Activated CD8-positive, alpha-beta memory T cell treated with anti-CD3 and anti-CD28 coated beads, Interleukin-2, amount 50 U/mL, for 24 hours (primary cell): ENCODE results near the gene MUSK.
"Not testable (repeated sequence)": the region's sequence is repeated elsewhere in the genome, so short reads cannot be mapped to it uniquely, and the experiment has no call there.

ENCODE experiments used
- DNase-seq: peaks from one replicate; pipeline ENCODE4 v3.0.0-alpha.2; 2020; ENCODE audit errors: extremely low read depth

MUSK gene

GRCh38 chr9:110810262-110810976 is 141.8 kb downstream of the MUSK start:
- no peak for DNase-seq

- DNase-seq, result no peak
These were observed 144.3 kb downstream of the MUSK start for GRCh38 chr9:110812886-110813285.

- DNase-seq, result no peak
These were observed 145.6 kb downstream of the MUSK start for GRCh38 chr9:110814159-110814558.

GRCh38 chr9:110815361-110815760 is 146.8 kb downstream of the MUSK start:
- no peak for DNase-seq

GRCh38 chr9:110820381-110820780 is 151.8 kb downstream of the MUSK start:
- no peak for DNase-seq

GRCh38 chr9:110821064-110821463 is 152.5 kb downstream of the MUSK start:
- DNase-seq, result no peak

- not testable (repeated sequence) for DNase-seq
These were observed 156.5 kb downstream of the MUSK start for GRCh38 chr9:110825129-110825528.

- DNase-seq, result no peak
These were observed 157.4 kb downstream of the MUSK start for GRCh38 chr9:110825950-110826349.

GRCh38 chr9:110826400-110826799 is 157.8 kb downstream of the MUSK start:
- DNase-seq, result not testable (repeated sequence)

GRCh38 chr9:110828264-110828663 is 159.7 kb downstream of the MUSK start:
- no peak for DNase-seq

- no peak for DNase-seq
These were observed 161.9 kb downstream of the MUSK start for GRCh38 chr9:110830495-110830894.

GRCh38 chr9:110832926-110833325 is 164.3 kb downstream of the MUSK start:
- no peak for DNase-seq

GRCh38 chr9:110835404-110835803 is 166.8 kb downstream of the MUSK start:
- no peak for DNase-seq

GRCh38 chr9:110835859-110836271 is 167.3 kb downstream of the MUSK start:
- DNase-seq, result no peak

GRCh38 chr9:110837401-110838005 is 168.9 kb downstream of the MUSK start:
- DNase-seq, result no peak

- DNase-seq, result no peak
These were observed 173.6 kb downstream of the MUSK start for GRCh38 chr9:110842169-110842568.

GRCh38 chr9:110842986-110843385 is 174.4 kb downstream of the MUSK start:
- DNase-seq, result no peak

- no peak for DNase-seq
These were observed 175.5 kb downstream of the MUSK start for GRCh38 chr9:110844121-110844520.

GRCh38 chr9:110846215-110846614 is 177.6 kb downstream of the MUSK start:
- DNase-seq, result no peak

GRCh38 chr9:110847671-110848070 is 179.1 kb downstream of the MUSK start:
- DNase-seq, result no peak

GRCh38 chr9:110850401-110851135 is 182.0 kb downstream of the MUSK start:
- DNase-seq, result no peak
